ENCODE results near the gene UQCC5. TPM values are rescaled to one million over a fixed set of nuclear protein-coding genes. Genes with fewer than 3 reads are reported as not detected.
"Not testable (repeated sequence)": the region's sequence is repeated elsewhere in the genome, so short reads cannot be mapped to it uniquely, and the experiment has no call there.

The UQCC5 gene
- polyA plus RNA-seq, 3 donors, result 11.3 to 34.4 (median 21.4) TPM

DNA sequence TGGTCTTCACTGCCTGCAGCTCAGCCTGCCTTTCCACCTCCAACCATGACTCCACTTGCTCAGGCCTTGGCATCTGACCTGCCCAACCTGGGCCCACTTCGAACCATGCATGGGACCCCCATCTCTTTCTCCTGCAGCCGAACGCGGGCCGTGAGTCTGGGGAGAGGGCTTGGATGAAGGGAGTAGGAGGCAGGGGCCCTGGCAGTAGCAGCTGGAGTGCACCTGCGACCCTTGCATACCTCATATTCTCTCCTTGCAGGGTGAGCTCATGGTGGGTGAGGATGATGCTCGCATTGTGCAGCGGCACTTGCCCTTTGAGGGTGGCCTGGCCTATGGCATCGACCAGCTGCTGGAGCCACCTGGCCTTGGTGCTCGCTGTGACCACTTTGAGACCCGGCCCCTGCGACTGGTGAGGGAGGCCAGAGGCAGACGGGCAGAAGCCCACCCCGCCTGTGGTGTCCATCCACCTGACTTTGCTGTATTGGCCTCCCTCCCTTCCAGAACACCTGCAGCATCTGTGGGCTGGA is 16.2 kb upstream of the UQCC5 start:
- WGBS, 3 donors, result 91 to 95% (median 94%) methylated on average over 14 of the region's 14 CpGs
- H3K27ac ChIP-seq (ENCODE audit: low read depth, low read length), result no peak overlapping the region

DNA sequence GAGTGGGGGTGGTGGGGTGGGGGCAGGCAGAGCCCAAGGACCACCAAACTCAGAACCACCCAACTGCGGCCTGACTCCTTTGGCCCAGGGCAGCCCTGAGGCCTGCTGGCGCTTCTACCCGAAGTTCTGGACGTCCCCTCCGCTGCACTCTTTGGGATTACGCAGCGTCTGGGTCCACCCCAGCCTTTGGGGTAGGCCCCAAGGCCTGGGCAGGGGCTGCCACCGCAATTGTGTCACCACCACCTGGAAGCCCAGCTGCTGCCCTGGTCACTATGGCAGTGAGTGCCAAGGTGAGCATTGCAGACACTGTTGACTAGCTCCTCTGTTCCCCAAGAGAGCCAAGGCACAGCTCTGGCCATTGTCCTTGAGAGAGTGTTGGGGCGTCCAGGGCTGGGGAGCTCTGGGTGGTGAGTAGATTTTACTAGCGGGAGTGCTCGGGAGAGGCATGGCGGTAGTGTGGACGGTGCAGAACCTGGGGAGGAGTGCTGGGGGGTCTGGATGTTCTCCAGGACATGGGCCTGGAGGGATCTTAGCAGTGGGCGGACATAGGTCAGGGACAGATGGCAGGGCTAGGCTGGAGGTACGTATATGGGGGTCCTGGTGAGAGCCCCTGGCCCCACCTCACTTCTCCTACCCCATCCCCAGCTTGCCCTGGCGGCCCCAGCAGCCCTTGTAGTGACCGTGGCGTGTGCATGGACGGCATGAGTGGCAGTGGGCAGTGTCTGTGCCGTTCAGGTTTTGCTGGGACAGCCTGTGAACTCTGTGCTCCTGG is 15.5 kb upstream of the UQCC5 start:
- WGBS, 3 donors, result 89 to 92% (median 91%) methylated on average over 20 of the region's 20 CpGs

GRCh38 chr3:52521488-52521824 is 14.9 kb upstream of the UQCC5 start:
- no peak overlapping the region for H3K27ac ChIP-seq (ENCODE audit: low read depth, low read length)
- WGBS, 3 donors, result 91 to 95% (median 94%) methylated on average over 8 of the region's 8 CpGs

More for the DNA sequence above, 15.5 kb upstream of the UQCC5 start:
- H3K27ac ChIP-seq (ENCODE audit: low read depth, low read length), result no peak overlapping the region

- 92 to 96% (median 94%) methylated on average over 30 to 33 of the region's 33 CpGs for WGBS, 3 donors
- H3K27ac ChIP-seq (ENCODE audit: low read depth, low read length), result no peak overlapping the region
Measured at GRCh38 chr3:52521881-52522650, 14.3 kb upstream of the UQCC5 start.

GRCh38 chr3:52522651-52523251 is 13.7 kb upstream of the UQCC5 start:
- H3K27ac ChIP-seq (ENCODE audit: low read depth, low read length), result no peak overlapping the region

DNA sequence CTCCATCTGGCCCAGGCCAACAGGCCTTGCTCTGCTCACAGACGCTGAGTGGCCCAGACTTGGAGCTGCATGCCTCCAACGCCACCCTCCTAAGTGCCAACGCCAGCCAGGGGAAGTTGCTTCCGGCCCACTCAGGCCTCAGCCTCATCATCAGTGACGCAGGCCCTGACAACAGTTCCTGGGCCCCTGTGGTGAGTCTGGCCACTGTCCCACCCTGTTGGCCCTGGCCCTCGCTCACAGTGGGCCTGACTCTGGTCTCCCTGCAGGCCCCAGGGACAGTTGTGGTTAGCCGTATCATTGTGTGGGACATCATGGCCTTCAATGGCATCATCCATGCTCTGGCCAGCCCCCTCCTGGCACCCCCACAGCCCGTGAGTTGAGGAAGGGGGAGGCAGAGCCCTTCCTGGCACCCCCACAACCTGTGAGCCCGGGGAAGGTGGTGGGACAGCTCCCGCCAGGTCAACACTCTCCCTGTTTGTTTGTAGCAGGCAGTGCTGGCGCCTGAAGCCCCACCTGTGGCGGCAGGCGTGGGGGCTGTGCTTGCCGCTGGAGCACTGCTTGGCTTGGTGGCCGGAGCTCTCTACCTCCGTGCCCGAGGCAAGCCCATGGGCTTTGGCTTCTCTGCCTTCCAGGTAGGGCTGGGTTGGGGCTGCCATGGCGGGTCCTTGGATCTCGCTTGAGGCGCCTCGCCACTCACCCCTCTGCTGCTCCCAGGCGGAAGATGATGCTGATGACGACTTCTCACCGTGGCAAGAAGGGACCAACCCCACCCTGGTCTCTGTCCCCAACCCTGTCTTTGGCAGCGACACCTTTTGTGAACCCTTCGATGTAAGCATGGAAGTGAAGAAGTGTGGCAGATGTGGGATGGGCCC is 12.8 kb upstream of the UQCC5 start:
- H3K27ac ChIP-seq (ENCODE audit: low read depth, low read length), result no peak overlapping the region
- 93 to 96% (median 94%) methylated on average over 25 to 26 of the region's 26 CpGs for WGBS, 3 donors

More at GRCh38 chr3:52522651-52523251, 13.7 kb upstream of the UQCC5 start:
- WGBS, 3 donors, result 90 to 91% (median 90%) methylated on average over 14 of the region's 14 CpGs

GRCh38 chr3:52524258-52524751 is 12.1 kb upstream of the UQCC5 start:
- no peak overlapping the region for H3K27ac ChIP-seq (ENCODE audit: low read depth, low read length)
- 94 to 97% (median 96%) methylated on average over 18 of the region's 18 CpGs for WGBS, 3 donors

GRCh38 chr3:52524752-52525679 is 11.4 kb upstream of the UQCC5 start:
- WGBS, 3 donors, result 60 to 77% (median 71%) methylated on average over 31 to 34 of the region's 34 CpGs
- H3K27ac ChIP-seq (ENCODE audit: low read depth, low read length), result no peak overlapping the region

DNA sequence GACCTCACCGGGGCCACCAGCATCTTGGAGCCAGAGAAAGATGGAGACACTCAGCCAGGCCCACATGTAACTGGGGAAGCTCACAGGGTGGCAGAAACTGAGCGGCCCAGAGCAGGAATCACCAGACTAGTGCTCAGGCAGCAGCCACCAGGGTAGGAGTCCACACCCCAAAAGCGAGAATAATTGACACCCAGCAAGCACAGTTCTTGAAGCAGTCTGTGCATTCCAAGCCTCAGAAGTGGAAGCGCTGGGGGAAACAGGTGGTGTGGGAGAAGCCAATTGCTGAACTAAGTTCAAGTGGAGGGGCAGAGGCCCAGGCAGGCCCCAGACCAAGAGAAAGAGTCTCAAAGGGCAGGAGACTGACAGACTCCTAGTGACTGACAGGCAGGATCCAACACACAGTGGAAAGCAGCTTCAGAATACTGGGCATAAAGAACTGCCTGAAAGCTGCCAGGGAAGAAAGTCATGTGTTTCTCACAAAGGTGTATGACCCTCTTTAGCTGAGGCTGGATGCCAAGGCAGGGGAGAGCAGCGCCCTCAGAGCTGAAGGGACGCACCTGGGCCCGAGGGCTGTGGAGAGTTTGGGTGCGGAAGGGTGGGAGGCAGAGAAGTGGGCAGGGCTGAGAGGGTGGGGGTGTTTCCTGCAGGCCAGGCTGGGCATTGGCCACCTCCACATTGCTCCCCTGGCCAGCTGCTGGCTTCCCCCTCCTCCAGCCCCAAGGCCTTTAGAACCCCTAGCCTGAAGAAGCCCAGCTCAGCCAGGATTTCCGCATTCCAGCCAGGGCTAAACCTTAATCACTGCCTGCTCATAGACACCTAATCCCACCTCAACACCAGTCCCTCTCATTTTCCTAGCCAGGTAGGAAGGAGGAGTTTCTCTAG is 10.5 kb upstream of the UQCC5 start:
- WGBS, 3 donors, result 72 to 83% (median 80%) methylated on average over 9 of the region's 9 CpGs
- H3K27ac ChIP-seq (ENCODE audit: low read depth, low read length), result no peak overlapping the region

- WGBS, 3 donors, result 93 to 96% (median 95%) methylated on average over 5 of the region's 5 CpGs
- H3K27ac ChIP-seq (ENCODE audit: low read depth, low read length), result not testable (repeated sequence)
Measured at GRCh38 chr3:52526671-52527038, 9.8 kb upstream of the UQCC5 start.

- 92 to 97% (median 94%) methylated on average over 14 of the region's 14 CpGs for WGBS, 3 donors
- no peak overlapping the region for H3K27ac ChIP-seq (ENCODE audit: low read depth, low read length)
Measured at GRCh38 chr3:52527039-52527731, 9.2 kb upstream of the UQCC5 start.

- no peak overlapping the region for H3K27ac ChIP-seq (ENCODE audit: low read depth, low read length)
- 84 to 93% (median 84%) methylated on average over 18 of the region's 18 CpGs for WGBS, 3 donors
Measured at GRCh38 chr3:52527732-52528585, 8.4 kb upstream of the UQCC5 start.

DNA sequence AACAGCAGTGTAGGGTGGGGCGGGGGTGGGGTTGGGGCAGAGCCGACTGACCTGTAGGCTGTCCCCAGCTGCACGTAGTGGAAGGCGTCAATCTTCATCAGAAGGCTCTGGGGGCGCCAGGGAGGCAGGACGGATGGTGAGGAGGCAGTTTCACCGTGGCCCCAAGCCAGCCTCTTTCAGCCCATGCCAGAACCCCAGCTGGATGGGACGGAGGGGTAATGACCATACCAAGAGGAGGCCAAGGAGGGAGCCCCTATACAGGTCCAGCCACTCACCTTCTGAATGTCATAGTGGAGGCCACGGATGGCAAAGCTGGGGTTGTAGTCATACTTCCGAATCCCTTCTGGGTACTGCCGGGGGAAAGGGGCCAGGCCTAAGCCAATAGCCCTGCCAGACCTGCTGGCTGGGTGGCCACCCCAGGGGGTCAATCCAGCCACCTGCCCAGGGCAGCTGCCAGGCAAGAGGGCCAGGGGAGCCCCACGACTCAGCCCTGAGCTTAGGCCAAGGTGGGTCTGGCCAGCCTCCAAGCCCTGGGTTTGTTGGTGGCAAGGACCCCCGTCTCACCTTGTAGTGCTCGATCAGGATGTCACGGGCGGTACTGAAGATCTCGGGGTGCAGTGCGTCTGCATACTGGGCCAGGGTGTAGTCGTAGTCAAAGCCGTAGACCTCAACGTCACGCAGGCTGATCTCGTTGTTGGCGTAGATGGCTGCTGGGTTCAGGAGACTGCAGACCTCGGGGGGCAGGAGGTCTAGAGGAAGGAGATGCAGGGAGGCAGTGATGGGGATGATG is 7.6 kb upstream of the UQCC5 start:
- no peak overlapping the region for H3K27ac ChIP-seq (ENCODE audit: low read depth, low read length)
- WGBS, 3 donors, result 90 to 93% (median 92%) methylated on average over 24 to 25 of the region's 25 CpGs

Measured in adipose tissue (tissue), 3 donors.